ENCODE data around the gene CDRT15. TPM values are rescaled to one million over a fixed set of nuclear protein-coding genes. Genes with fewer than 3 reads are reported as not detected.

Gene CDRT15
- total and polyA plus RNA-seq, 5 experiments from 2014 or later, result 0.62 TPM; not detected in 4

DNA sequence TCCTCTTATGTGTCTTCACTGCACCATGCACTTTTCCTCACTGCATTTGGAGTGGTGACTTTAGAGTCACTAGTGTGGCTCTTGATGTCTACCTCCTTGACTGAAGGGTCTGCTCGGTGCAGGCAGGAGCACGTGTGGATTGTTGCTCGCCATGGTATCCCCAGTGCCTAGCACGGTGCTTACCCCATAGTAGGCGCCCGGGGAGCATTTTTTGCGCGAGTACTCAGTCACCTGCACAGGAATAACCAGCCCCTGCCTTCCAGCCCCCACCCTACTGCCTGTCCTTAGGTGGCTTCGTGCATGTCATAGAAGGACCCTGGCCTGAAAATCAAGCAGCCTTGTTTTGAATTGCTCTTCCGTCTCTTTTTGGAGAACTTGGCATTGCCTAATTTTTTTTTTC is 31.3 kb downstream of the CDRT15 start:
- ATAC-seq (no peak), DNase-seq (no peak)
- H3K27ac Mint-ChIP-seq, result peak overlapping the region; percentile 84 to 100 (median 90)
- H3K36me3 Mint-ChIP-seq, result peaks cover 0 to 21% (median 7%) of the 10 kb centered on the region in 3 donors
- peaks cover 47 to 73% (median 68%) of the 10 kb centered on the region in 4 donors for H3K4me1 Mint-ChIP-seq
- POLR2A ChIA-PET, result interaction anchor here (0.6 to 2.0 kb wide), 2 partner anchors 96 kb away, joined by 3 to 13 read pairs; partner anchors contain the start of gene HS3ST3B1
- H3K27me3 Mint-ChIP-seq, result no peaks in the 10 kb centered on the region
- H3K4me3 Mint-ChIP-seq, result peak overlapping the region; percentile 50 to 83 (median 64)
- H3K9me3 Mint-ChIP-seq, result peaks cover 0 to 2% (median 0%) of the 10 kb centered on the region in 9 donors

DNA sequence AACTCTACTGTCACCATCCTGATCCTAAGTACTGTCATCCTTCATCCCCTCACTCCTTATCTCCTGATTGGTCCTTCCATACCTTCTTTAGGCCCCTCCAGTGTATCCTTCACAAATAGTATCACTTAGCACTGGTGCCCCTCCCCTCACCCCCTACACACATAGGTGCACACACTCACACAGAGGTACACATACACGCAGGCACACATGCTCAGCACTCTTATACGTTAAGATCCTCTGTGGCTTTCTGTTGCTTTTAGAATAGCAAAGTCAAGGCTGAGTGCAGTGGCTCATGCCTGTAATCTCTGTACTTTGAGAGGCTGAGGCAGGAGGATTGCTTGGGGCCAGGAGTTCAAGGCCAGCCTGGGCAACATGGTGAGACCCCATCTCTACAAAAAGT is 32.1 kb downstream of the CDRT15 start:
- ATAC-seq (no peak), DNase-seq (no peak)
- peak overlapping the region; percentile 86 to 100 (median 92) for H3K27ac Mint-ChIP-seq
- peaks cover 0 to 2% (median 0%) of the 10 kb centered on the region in 9 donors for H3K9me3 Mint-ChIP-seq
- POLR2A ChIA-PET, result interaction anchor here (0.6 kb wide), 2 partner anchors 97 to 158 kb away, joined by 3 read pairs; no protein-coding TSS in a partner anchor
- H3K36me3 Mint-ChIP-seq, result peaks cover 0 to 13% (median 3%) of the 10 kb centered on the region in 3 donors
- no peaks in the 10 kb centered on the region for H3K27me3 Mint-ChIP-seq
- peaks cover 48 to 82% (median 76%) of the 10 kb centered on the region in 4 donors for H3K4me1 Mint-ChIP-seq
- peak overlapping the region in 9 of 10 donors; percentile 34 to 70 (median 60) for H3K4me3 Mint-ChIP-seq

DNA sequence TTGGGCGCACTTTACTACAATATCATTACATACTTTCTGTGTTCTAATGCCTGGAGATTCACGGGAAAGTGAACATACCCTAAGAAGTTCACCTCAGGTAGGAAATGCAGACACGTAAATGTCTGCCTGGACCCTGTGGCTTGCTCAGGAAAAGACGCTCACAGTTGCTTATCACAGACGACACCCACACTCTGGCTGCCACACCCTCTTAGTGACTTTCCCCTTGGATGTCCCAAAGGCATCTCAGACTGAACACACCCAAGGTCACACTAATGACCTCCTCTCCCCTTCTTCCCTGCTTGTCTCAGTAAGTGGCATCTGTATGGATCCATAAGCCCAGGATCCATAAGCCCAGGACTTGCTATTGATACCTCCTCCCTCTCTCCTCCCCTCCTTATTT is 32.6 kb downstream of the CDRT15 start:
- DNase-seq (no peak), ATAC-seq (no peak)
- Mint-ChIP-seq H3K4me1 (peaks cover 52 to 86% (median 81%) of the 10 kb centered on the region in 4 donors), H3K4me3 (peak overlapping the region in 9 of 10 donors; percentile 34 to 70 (median 58)), H3K9me3 (peaks cover 0 to 2% (median 0%) of the 10 kb centered on the region in 9 donors), H3K36me3 (peaks cover 0 to 9% (median 0%) of the 10 kb centered on the region in 3 donors), H3K27me3 (no peaks in the 10 kb centered on the region), H3K27ac (peak overlapping the region; percentile 86 to 100 (median 92))
- POLR2A ChIA-PET, result interaction anchor here (1.3 to 1.5 kb wide), 3 partner anchors 97 to 134 kb away, joined by 5 to 16 read pairs (median 5); partner anchors contain the start of genes COX10 and HS3ST3B1

GRCh38 chr17:14203388-14203787 is 33.3 kb downstream of the CDRT15 start:
- POLR2A ChIA-PET, result interaction anchor here (1.3 to 1.5 kb wide), 3 partner anchors 98 to 134 kb away, joined by 5 to 16 read pairs (median 5); partner anchors contain the start of genes COX10 and HS3ST3B1
- H3K4me1 Mint-ChIP-seq, result peaks cover 59 to 93% (median 87%) of the 10 kb centered on the region in 4 donors
- ATAC-seq (peak; percentile 41 to 51), DNase-seq (peak in 7 of 10 donors; percentile 32 to 76 (median 54))
- H3K4me3 Mint-ChIP-seq, result peak overlapping the region; percentile 13 to 70 (median 44)
- H3K9me3 Mint-ChIP-seq, result peaks cover 0 to 2% (median 0%) of the 10 kb centered on the region in 9 donors
- peaks cover 0 to 7% (median 0%) of the 10 kb centered on the region in 3 donors for H3K36me3 Mint-ChIP-seq
- H3K27ac Mint-ChIP-seq, result peak overlapping the region; percentile 86 to 100 (median 92)
- no peaks in the 10 kb centered on the region for H3K27me3 Mint-ChIP-seq

DNA sequence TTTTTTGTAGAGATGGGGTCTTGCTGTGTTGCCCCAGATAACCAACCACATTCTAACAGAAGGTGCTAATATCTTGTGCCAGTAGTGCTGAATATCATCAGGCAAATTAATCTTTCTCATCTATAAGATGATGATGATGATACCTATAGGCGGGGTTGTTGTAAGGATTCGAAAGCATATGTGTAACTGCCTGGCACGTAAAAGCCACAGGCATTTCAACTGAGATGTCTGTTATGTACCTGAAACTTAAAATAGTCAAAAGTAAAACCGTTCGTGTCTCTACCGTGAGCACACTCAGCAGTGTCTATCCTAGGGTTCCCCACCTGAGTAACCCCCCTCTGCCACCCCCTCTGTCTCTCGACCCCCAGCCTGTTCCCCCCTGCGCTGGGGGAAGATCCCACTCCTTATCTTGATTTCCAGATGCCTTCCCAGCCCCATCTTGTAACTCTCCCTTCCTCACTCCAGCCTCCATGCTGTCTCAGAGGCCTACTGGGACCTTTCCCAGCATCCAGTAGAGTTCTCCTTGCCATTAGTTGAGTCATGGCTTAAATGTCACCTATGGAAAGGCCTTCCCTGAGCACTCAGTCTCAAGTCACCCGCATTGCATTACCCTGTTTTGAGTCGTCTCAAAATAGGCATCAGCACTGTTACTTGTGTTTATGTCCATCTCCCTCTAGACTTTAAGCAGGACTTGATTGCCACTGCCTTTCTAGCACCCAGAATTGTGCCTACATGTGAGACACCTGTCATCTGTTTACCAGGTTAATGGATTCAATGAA is 34.1 kb downstream of the CDRT15 start:
- Mint-ChIP-seq H3K9me3 (peaks cover 0 to 2% (median 0%) of the 10 kb centered on the region in 9 donors), H3K27me3 (no peaks in the 10 kb centered on the region), H3K4me1 (peaks cover 63 to 100% (median 93%) of the 10 kb centered on the region in 4 donors), H3K27ac (peak overlapping the region; percentile 86 to 99 (median 96)), H3K4me3 (peak overlapping the region; percentile 47 to 83 (median 74)), H3K36me3 (peaks cover 0 to 5% (median 0%) of the 10 kb centered on the region in 3 donors)
- no peak for DNase-seq
- POLR2A ChIA-PET, result interaction anchor here (1.3 to 7.0 kb wide), 4 partner anchors 99 to 133 kb away, joined by 5 to 91 read pairs (median 10); partner anchors contain the start of genes COX10 and HS3ST3B1
- ATAC-seq, result no peak

GRCh38 chr17:14201988-14202380 is 34.7 kb downstream of the CDRT15 start:
- DNase-seq (peak in 1 of 10 donors; percentile 7), ATAC-seq (peak; percentile 7 to 8)
- POLR2A ChIA-PET, result interaction anchor here (0.8 to 7.0 kb wide), 4 partner anchors 95 to 135 kb away, joined by 3 to 91 read pairs (median 8); partner anchors contain the start of genes COX10 and HS3ST3B1
- Mint-ChIP-seq H3K27me3 (no peaks in the 10 kb centered on the region), H3K4me3 (peak overlapping the region; percentile 47 to 83 (median 73)), H3K27ac (peak overlapping the region; percentile 86 to 99 (median 96)), H3K9me3 (peaks cover 0 to 2% (median 0%) of the 10 kb centered on the region in 9 donors), H3K4me1 (peaks cover 65 to 100% (median 94%) of the 10 kb centered on the region in 4 donors), H3K36me3 (no peaks in the 10 kb centered on the region)

DNA sequence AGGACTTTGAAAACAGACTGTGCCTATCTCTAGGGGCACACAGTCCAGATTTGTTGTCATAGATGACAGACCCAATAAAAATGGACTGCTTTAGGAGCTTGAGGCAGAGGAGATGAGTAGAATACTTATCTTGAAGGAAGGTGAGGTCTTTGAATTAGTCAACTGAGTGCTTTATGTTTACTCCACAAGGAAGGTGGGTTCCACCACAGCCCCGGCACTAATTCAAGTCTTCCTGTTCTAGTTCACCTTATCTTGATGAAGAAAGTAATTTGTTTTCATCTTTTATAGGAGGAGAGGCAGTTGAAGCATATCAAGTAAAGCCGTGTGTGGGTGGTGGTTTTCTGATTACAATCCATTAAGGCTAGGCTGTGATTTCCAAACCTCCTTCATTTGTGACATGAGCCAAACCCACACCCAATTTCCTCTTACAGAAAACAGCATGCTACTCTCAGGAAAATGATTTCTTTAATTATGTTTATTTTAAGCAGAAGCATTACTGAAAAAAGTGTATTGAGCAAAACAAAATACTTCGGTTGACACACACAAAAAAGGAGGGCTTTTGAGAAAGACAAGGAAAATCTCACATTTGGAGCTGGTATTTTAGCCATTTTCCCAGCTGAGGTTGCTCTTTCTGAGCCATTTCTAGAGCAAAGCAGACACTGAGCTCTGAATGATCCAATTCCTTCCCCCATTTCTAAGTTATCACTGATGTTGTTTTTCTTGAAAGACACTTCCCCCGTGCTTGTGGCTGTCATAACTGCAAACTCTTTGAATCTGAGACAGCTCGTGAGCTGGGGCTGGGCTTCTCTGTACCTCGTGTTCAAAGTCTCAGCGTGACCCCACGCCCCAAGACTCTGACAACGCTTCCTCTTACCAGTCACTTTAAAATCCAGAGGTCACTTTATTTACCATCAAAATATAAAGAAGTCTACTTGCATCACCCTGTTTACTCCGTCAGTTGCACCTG is 35.4 kb downstream of the CDRT15 start:
- Mint-ChIP-seq H3K9me3 (peaks cover 0 to 2% (median 0%) of the 10 kb centered on the region in 9 donors), H3K4me3 (peak overlapping the region; percentile 47 to 83 (median 73)), H3K4me1 (peaks cover 70 to 100% (median 97%) of the 10 kb centered on the region in 4 donors), H3K36me3 (no peaks in the 10 kb centered on the region), H3K27ac (peak overlapping the region; percentile 86 to 99 (median 96)), H3K27me3 (no peaks in the 10 kb centered on the region)
- POLR2A ChIA-PET, result interaction anchor here (0.6 to 7.0 kb wide), 7 partner anchors 9 to 135 kb away, joined by 3 to 91 read pairs (median 3); partner anchors contain the start of genes COX10 and HS3ST3B1
- ATAC-seq (peak; percentile 74 to 82), DNase-seq (peak; percentile 39 to 88 (median 70))

DNA sequence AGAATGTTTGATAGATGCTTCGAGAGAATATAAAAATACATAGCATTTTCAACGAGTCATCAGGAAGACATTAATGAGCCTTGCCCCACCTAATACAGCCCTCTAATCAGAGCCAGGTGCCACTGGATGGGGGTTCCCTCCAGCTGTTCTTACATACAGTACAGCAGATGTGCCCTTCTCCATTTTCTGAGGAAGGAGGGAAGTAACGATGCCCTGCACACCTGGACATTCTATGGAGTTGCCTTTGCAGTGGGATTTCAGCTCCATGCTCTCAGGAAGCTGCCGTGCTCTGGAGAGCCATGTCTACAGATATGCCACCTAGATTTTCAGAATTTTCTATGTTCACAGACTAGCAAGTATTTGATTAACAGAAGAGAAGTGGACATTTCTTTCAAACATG is 36.3 kb downstream of the CDRT15 start:
- POLR2A ChIA-PET, result interaction anchor here (0.6 to 7.0 kb wide), 4 partner anchors 63 to 382 kb away, joined by 3 to 91 read pairs (median 7); partner anchors contain the start of genes COX10 and HS3ST3B1
- H3K36me3 Mint-ChIP-seq, result no peaks in the 10 kb centered on the region
- no peak for DNase-seq

GRCh38 chr17:14199601-14200000 is 37.1 kb downstream of the CDRT15 start:
- no peaks in the 10 kb centered on the region for H3K27me3 Mint-ChIP-seq
- H3K36me3 Mint-ChIP-seq, result no peaks in the 10 kb centered on the region
- H3K27ac Mint-ChIP-seq, result peak overlapping the region; percentile 92 to 99 (median 96)
- peak overlapping the region; percentile 50 to 90 (median 76) for H3K4me3 Mint-ChIP-seq
- peaks cover 66 to 99% (median 96%) of the 10 kb centered on the region in 4 donors for H3K4me1 Mint-ChIP-seq
- DNase-seq (peak in 3 of 10 donors; percentile 10 to 42 (median 37)), ATAC-seq (peak in 1 of 2 donors; percentile 3)
- POLR2A ChIA-PET, result interaction anchor here (0.7 to 7.0 kb wide), 7 partner anchors 9 to 383 kb away, joined by 3 to 91 read pairs (median 3); partner anchors contain the start of genes COX10 and HS3ST3B1
- H3K9me3 Mint-ChIP-seq, result no peaks in the 10 kb centered on the region

More for the DNA sequence above, 36.3 kb downstream of the CDRT15 start:
- Mint-ChIP-seq H3K4me1 (peaks cover 68 to 100% (median 97%) of the 10 kb centered on the region in 4 donors), H3K4me3 (peak overlapping the region; percentile 32 to 90 (median 78)), H3K27me3 (no peaks in the 10 kb centered on the region), H3K9me3 (no peaks in the 10 kb centered on the region), H3K27ac (peak overlapping the region; percentile 86 to 99 (median 96))
- ATAC-seq, result no peak

- H3K27me3 Mint-ChIP-seq, result no peaks in the 10 kb centered on the region
- H3K9me3 Mint-ChIP-seq, result no peaks in the 10 kb centered on the region
- H3K4me3 Mint-ChIP-seq, result peak overlapping the region in 9 of 10 donors; percentile 37 to 90 (median 82)
- POLR2A ChIA-PET, result interaction anchor here (1.1 to 7.0 kb wide), 2 partner anchors 10 to 103 kb away, joined by 3 to 91 read pairs; partner anchors contain the start of gene HS3ST3B1
- ATAC-seq, result no peak
- peaks cover 60 to 95% (median 90%) of the 10 kb centered on the region in 4 donors for H3K4me1 Mint-ChIP-seq
- no peaks in the 10 kb centered on the region for H3K36me3 Mint-ChIP-seq
- H3K27ac Mint-ChIP-seq, result peak overlapping the region; percentile 92 to 99 (median 96)
- DNase-seq, result no peak
Observed at GRCh38 chr17:14198575-14198974, 38.1 kb downstream of the CDRT15 start.

DNA sequence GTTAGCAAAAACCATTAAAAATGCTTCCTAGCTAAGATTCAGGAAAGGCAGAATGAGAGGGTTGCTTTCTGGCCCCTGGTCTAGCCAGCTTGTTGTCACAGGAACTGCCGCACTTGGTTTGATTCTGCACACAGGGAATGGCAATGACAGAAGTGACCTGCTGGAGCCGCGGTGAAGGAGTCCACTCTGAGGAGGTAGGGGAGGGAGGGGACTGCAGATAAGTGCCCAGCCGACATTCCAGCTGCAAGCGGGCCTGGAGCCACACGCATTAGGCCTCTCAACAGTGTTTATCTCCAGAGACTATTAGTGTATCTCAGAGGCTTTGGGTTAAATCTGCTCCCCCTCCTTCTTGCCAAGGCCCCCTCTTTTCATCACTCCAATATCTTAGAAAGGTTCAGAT is 38.6 kb downstream of the CDRT15 start:
- H3K4me1 Mint-ChIP-seq, result peaks cover 61 to 95% (median 90%) of the 10 kb centered on the region in 4 donors
- no peaks in the 10 kb centered on the region for H3K36me3 Mint-ChIP-seq
- H3K27me3 Mint-ChIP-seq, result no peaks in the 10 kb centered on the region
- POLR2A ChIA-PET, result interaction anchor here (0.5 to 7.0 kb wide), 3 partner anchors 102 to 199 kb away, joined by 3 to 91 read pairs (median 4); partner anchors contain the start of gene HS3ST3B1
- no peak for DNase-seq
- no peak for ATAC-seq
- no peaks in the 10 kb centered on the region for H3K9me3 Mint-ChIP-seq
- peak overlapping the region; percentile 92 to 99 (median 96) for H3K27ac Mint-ChIP-seq
- H3K4me3 Mint-ChIP-seq, result peak overlapping the region; percentile 50 to 90 (median 81)
